Sigmoid colon (tissue), 4 donors: ENCODE data around the gene CCDC24.

Source experiments
- EP300 ChIP-seq, 4 donors: sonication (generic); formaldehyde crosslinking; IDR thresholded peaks; one replicate each; pipeline ENCODE4 v1.6.1; 2017; ENCODE audit warnings: antibody characterized with exemption in 4 of 4
- POLR2AphosphoS5 ChIP-seq, 4 donors: sonication (generic); formaldehyde crosslinking; IDR thresholded peaks; one replicate each; pipeline ENCODE4 v1.6.1; 2017; ENCODE audit warnings: antibody characterized with exemption in 4 of 4
- TF ChIP-seq, protein P1 (sequence below), 4 experiments: fragments of 450-650 bp in 3 of 4; fragments of 200-600 bp in 1 of 4; IDR thresholded peaks; one replicate each; pipeline ENCODE4 v1.5.1; 2016 to 2019; ENCODE audit warnings: antibody characterized with exemption in 4 of 4, mild to moderate bottlenecking in 3 of 4, moderate library complexity in 2 of 4

- TF ChIP-seq, protein P1, sequence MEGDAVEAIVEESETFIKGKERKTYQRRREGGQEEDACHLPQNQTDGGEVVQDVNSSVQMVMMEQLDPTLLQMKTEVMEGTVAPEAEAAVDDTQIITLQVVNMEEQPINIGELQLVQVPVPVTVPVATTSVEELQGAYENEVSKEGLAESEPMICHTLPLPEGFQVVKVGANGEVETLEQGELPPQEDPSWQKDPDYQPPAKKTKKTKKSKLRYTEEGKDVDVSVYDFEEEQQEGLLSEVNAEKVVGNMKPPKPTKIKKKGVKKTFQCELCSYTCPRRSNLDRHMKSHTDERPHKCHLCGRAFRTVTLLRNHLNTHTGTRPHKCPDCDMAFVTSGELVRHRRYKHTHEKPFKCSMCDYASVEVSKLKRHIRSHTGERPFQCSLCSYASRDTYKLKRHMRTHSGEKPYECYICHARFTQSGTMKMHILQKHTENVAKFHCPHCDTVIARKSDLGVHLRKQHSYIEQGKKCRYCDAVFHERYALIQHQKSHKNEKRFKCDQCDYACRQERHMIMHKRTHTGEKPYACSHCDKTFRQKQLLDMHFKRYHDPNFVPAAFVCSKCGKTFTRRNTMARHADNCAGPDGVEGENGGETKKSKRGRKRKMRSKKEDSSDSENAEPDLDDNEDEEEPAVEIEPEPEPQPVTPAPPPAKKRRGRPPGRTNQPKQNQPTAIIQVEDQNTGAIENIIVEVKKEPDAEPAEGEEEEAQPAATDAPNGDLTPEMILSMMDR (IDR thresholded peaks at IDR 0.05), result no peak
- no peak for TF ChIP-seq EP300 (IDR thresholded peaks at IDR 0.05)
- no peak for TF ChIP-seq POLR2AphosphoS5 (IDR thresholded peaks at IDR 0.05)
Observed at GRCh38 chr1:44029260-44029910, 38.0 kb downstream of the CCDC24 start.
